Measurements from ENCODE around the gene NAA10.

The NAA10 gene

GRCh38 chrX:153934762-153935325 is at the start of gene NAA10:
NAA10 (minus strand) TSS chrX:153935037; CDS start chrX:153934904, 133 bp downstream.
- peak; percentile 59 for DNase-seq

DNA sequence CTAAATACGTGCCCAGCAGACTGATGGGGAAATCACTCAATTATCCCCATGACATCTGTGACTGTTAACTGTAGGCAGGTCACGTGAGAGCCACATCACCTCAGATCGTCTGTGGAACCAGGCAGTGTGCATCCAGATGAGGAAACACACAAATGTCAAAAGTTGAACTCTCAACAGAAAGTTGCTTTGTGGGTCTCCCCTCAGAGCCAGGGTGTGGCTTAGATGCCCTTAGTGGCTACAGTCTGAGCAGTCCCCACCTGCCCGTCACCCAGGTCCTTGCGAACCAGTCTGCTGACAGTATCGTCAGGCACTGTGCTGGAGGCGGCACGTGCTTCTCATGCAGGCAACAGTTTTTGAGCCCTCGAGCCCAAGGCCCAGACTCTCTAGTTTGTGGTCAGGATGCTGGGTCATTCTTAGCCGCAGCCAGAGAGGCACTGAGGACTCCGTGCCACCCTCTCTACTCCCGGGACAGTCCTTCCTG is 48.5 kb upstream of the NAA10 start:
- DNase-seq, result no peak

GRCh38 chrX:153981771-153982533 is 47.1 kb upstream of the NAA10 start:
- peak; percentile 55 for DNase-seq

DNA sequence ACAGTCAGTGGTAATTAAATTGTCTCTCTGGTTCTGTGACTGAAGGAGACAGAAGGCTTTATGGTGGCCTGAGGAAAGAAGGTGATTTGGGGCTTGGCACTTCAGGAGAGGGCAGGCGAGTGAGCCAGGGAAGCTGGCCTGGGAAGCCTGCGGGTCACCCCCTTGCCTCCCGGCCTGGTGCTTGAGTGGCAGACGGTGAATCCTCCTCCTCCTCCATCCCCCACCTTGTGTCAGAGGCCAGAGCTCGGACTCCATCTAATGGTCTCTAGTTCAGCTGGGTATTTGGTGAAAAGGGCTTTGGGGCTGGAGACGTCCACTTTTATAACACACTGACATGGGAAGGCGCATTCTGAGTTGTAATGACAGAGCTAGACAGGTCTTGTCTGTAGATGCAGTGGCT is 46.4 kb upstream of the NAA10 start:
- DNase-seq, result no peak

GRCh38 chrX:153980394-153980793 is 45.6 kb upstream of the NAA10 start:
- DNase-seq, result peak; percentile 16

DNA sequence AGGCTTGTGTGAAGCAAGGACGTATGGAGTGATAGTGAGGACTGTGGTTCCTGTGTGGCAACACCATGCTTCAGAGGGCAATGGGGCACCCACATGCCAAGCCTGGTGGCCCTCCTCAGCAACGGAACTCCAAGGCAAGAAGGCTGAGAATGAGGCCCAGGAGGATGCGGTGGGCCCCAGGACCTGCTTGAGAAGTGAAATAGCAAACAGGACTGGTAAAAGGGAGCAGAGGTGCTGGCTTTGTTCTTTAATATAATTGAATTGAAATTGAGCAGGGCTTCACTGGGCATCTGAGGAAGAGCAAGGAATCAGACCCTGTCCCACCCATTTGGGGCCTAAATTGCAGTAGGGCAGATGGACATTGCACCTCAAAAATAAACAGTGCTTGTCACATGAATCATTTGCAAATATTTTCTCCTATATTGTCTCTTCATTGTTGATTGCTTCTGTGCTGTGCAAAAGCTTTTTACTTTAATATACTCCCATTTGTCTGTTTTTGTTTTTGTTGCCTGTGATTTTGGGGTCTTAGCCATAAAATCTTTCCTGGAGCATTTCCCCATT is 40.0 kb upstream of the NAA10 start:
- DNase-seq, result no peak

- DNase-seq, result no peak
Observed at GRCh38 chrX:153974003-153974725, 39.3 kb upstream of the NAA10 start.

DNA sequence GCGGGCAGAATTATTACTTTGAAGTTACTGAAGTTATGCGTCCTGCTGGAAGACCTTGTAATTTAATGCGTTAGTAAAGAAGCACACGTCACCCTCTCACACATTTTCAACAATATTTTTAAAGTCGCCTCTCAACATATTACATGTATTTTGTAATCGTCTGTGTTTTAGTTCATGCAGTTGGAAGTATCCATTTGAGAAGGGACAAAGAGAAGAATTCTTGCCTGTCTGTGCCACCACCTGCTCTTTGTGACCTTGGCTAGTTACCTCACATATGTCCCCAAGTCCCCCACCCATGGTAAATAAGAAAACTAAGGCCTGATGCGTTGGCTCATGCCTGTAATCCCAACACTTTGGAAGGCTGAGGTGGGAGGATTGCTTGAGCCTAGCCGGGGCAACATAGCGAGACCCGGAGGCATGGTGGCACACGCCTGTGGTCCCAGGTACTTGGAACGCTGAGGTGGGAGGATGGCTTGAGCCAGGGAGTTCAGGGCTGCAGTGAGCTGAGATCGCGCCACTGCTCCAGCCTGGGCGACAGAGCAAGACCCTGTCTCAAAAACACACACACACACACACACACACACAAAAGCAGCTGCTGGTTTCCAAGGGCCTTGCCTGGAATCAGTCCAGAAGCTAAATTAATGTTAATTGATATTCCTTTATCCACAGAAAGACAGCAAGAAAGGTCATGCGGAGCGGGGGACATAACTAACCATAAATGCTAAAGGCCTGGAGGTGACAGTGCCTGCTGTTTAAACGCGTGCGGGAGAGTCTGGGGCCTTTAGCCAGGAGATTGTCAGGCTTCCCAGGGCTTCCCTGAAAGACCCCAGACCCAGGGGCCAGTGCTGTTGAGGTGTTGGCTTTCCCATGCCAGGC is 38.5 kb upstream of the NAA10 start:
- DNase-seq, result no peak

GRCh38 chrX:153972368-153973126 is 37.7 kb upstream of the NAA10 start, which contains the start of gene TMEM187:
TMEM187 (plus strand) TSS chrX:153972754; CDS start chrX:153982063, 9,309 bp downstream.
- peak; percentile 82 for DNase-seq

DNA sequence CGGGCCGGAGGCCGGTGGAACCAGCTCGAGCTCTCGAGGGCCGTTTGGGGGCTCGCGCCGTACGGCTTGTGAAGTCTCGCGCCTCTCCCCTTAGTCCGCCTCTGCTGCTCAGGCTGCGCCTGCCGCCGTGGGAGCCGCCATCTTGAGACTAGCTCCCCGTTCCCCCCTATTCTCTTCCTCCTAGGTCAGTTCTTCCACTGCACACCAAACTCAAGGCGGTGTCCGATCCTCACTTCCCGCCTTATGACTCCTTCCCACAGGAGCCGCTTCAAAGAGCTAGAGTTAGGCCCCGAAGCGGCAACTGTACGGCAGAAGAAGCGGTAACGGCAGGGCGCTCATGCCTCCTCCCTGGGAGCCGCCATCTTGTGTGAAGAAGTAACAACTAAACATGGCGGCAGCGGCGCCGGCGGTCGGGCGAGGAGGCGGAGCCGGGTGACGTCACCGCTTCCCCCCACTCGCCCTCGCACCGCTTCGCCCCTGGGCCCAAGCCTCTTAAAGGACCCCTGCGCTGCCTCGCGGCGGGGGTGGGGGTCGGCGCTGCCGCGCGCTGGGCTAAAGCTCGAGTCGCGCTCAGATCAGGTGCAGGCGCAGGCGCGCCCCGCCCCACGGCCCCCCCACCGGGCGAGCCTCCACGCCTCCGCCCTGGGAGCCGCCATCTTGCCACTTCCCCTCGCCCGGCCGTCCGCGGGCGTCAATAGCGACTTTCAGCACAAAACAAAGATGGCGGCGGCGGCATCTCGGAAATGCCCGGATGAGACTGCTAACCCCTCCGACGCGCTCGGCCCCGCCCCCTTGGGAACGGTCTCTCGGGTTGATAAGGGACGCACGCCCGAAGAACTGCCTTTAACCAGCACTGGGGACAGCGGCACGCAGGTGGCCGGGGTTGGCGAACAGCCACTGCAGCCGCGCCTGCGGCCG is 36.9 kb upstream of the NAA10 start, which contains the start of gene HCFC1:
Gene HCFC1 (minus strand): TSS at position 369 of the 918 bp plus-strand sequence. CDS start 978 bp downstream, outside the sequence.
- peak; percentile 91 for DNase-seq

DNA sequence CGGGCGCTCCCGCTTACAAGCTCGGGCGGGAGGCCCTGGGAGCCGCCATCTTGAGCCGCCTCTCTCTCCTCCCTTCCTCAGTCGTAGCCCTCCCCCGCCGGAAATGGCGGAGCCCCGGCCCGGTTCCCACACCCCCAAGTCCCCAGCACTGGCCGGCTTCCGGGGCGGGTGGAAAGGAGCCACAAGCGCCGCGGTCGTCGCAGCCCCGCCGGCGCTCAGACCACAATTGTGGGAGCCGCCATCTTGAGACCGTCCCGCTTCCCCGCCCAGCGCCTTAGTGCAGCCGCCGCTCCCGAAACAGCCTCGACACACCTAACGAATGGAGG is 36.2 kb upstream of the NAA10 start:
- DNase-seq, result peak; percentile 85

DNA sequence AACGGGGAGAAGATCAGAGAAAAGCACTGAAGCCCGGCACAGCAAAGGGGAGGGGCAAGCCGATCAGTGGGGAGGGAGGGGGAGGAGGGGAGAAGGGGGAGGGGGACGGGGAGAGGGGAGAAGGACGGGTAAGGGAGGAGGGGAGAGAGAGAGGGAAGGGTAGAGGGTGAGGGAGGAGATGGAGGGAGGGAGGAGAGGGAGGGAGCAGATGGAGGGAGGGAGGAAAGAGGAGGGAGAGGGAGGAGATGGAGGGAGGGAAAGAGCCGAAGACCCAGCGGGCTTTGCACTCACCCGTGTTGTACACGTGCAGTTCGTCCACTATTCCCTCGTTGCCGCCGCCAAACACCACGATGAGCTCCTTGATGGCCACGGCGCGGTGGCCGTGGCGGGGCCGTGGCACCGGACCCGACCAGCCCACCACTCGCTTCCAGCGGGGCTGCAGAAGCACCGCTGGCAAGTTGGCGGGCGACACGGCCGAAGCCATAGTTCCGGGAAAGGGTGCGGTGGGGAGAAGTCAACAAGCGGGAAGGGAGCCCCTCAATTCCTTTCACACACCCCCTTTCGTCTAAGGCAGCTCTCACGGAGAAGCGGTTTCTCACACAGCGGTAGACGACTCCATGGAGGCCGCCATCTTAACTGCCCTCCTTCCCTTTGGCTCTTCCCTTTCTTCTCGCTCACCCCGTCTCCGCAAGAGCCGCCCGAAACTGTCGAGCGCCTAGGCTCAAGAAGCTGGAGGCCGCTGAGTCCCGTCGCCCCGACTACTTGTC is 35.7 kb upstream of the NAA10 start:
- peak; percentile 33 for DNase-seq

GRCh38 chrX:153969904-153970356 is 35.1 kb upstream of the NAA10 start:
- no peak for DNase-seq

DNA sequence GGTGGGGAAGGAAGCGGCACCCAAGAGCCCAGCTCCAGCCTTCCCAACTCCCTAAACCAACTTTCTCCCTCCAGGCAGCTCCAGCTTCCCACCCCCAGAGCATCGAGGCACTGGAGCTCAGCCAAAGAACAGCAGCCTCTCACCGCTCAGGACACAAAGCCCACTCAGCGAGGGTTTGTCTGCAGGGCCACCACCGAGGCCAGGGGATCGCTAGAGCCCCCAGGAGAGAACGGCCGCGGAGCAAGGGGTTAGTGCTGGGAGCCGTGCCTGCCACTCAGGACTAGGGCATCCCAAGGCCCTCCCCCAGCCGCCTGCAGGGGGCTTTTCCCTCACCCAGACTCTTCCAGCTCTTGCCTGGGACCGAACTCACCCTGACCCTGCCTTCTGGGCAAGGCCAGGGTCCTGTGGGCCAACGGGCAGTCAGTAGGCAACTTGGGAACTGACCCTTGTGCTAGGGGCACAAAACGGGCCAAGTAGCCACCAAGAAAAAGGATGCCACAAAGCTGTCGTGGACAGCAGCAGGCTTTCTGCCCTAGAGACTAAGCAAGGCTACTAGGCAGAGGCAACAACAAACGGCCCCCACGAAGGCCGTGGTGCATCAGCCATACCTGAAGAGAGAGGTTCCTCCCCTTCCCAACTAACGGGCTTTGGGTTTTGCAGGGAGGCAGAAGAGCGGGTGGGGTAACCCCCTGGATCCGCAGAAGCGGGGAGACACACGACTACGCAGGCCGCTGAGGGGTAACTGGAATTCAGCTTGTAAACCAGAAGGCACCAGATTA is 34.5 kb upstream of the NAA10 start:
- DNase-seq, result no peak

- no peak for DNase-seq
Observed at GRCh38 chrX:153968754-153969124, 33.9 kb upstream of the NAA10 start.

DNA sequence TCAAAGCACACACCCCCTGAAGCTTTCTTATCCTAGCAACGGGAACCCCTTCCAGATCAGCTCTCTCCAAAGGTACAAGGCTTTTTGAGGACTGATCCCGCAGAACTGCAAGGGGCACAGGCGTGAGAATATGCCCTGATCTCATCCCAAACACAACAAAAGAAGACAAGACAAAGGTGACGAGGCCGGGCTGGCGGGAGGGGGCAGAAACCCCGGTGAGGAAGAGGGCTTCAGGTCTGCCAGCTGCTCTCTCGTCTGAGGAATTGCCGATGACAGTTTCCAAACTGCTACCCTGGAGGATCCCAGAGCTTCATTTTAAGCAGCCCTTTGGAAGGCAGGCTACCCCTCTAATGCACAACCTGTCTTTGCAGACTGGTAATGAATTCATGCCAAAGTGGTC is 33.4 kb upstream of the NAA10 start:
- DNase-seq, result no peak

DNA sequence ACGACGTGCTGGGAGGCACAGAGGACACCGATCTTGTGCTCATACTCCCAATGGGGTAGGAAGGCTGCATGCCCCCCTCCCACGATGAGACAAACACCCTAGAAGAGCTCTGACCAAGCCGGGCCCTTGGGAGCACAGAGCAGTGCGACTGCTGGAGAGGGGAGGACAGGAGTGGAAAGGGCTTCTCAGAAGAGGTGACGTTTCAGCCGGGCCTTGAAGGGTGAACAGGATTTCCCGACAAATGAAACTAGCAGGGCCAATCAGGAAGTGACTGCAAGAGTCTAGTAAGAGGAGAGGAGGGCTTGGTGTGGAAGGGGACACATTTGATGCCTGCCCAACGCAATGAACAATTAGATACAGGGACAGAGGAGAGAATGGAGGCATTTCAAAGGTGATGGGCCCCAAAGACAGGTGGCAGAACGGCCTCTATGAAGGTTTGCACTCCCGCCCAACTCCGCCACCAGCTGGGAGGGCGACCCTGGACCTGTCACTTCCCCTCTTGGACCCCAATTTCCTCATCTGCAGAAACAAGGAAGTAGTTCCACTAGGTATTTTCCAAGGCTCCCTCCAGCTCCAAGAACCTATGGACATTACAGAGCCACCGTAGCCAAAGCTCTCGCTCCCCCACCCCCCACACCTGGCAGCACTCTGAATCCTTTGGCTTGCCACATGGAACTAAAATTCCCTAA is 32.8 kb upstream of the NAA10 start:
- no peak for DNase-seq
